Hematopoietic multipotent progenitor cell treated with erythropoietin and hydrocortisone succinate and interleukin-3 and kit ligand, for 4 days (in vitro differentiated cells): ENCODE measurements around the gene DCDC2B.

Experiments
- DNase-seq: peaks from one replicate; pipeline ENCODE4 v3.0.0-alpha.2; 2015

DCDC2B gene

GRCh38 chr1:32263744-32264143 is 54.9 kb downstream of the DCDC2B start:
- DNase-seq = no peak
